ENCODE results near the gene MYOF. TPM values are rescaled to one million over a fixed set of nuclear protein-coding genes. Genes with fewer than 3 reads are reported as not detected.

Gene MYOF
- total RNA-seq, 2 donors from 2014 or later: 30.6 to 50.2 TPM

- peak; percentile 99 for ATAC-seq (replicated peaks)
- Mint-ChIP-seq H3K4me1 (peaks cover 9% of the 10 kb centered on the region), H3K9me3 (no peaks in the 10 kb centered on the region), H3K27ac (peak within 1 kb of the TSS; percentile 89), H3K36me3 (ENCODE audit: low read depth) (peaks cover 15% of the 10 kb centered on the region), H3K27me3 (peaks cover 3% of the 10 kb centered on the region), H3K4me3 (peak within 1 kb of the TSS; percentile 95)
Measured at GRCh38 chr10:93496322-93497041, 14.3 kb upstream of the MYOF start, which contains the start of gene CEP55. CEP55 (plus strand) TSS chr10:93496612; CDS start chr10:93500052, 3,440 bp downstream.

- peak; percentile 7 for ATAC-seq (replicated peaks)
- peaks cover 12% of the 10 kb centered on the region for H3K36me3 Mint-ChIP-seq (ENCODE audit: low read depth)
- H3K27ac Mint-ChIP-seq: peak overlapping the region; percentile 89
- H3K27me3 Mint-ChIP-seq: peaks cover 3% of the 10 kb centered on the region
- peak overlapping the region; percentile 95 for H3K4me3 Mint-ChIP-seq
- peaks cover 9% of the 10 kb centered on the region for H3K4me1 Mint-ChIP-seq
- H3K9me3 Mint-ChIP-seq: no peaks in the 10 kb centered on the region
Measured at GRCh38 chr10:93495654-93496321, 13.7 kb upstream of the MYOF start.

- Mint-ChIP-seq H3K4me3 (no peak overlapping the region), H3K9me3 (no peaks in the 10 kb centered on the region), H3K27ac (no peak overlapping the region), H3K4me1 (peaks cover 9% of the 10 kb centered on the region), H3K27me3 (peaks cover 3% of the 10 kb centered on the region), H3K36me3 (ENCODE audit: low read depth) (peaks cover 2% of the 10 kb centered on the region)
- no peak for ATAC-seq (replicated peaks)
Measured at GRCh38 chr10:93494494-93494893, 12.4 kb upstream of the MYOF start.

GRCh38 chr10:93493162-93493561 lies 11.0 kb upstream of the MYOF start:
- H3K36me3 Mint-ChIP-seq (ENCODE audit: low read depth): no peaks in the 10 kb centered on the region
- H3K27ac Mint-ChIP-seq: no peak overlapping the region
- H3K27me3 Mint-ChIP-seq: peaks cover 8% of the 10 kb centered on the region
- H3K4me3 Mint-ChIP-seq: no peak overlapping the region
- no peak for ATAC-seq (replicated peaks)
- no peaks in the 10 kb centered on the region for H3K9me3 Mint-ChIP-seq
- H3K4me1 Mint-ChIP-seq: peaks cover 2% of the 10 kb centered on the region

- no peak overlapping the region for H3K27ac Mint-ChIP-seq
- no peaks in the 10 kb centered on the region for H3K9me3 Mint-ChIP-seq
- no peak overlapping the region for H3K4me3 Mint-ChIP-seq
- ATAC-seq (replicated peaks): no peak
- no peaks in the 10 kb centered on the region for H3K4me1 Mint-ChIP-seq
- H3K36me3 Mint-ChIP-seq (ENCODE audit: low read depth): no peaks in the 10 kb centered on the region
- H3K27me3 Mint-ChIP-seq: peaks cover 8% of the 10 kb centered on the region
Measured at GRCh38 chr10:93491602-93492121, 9.5 kb upstream of the MYOF start.

GRCh38 chr10:93488956-93489528 lies 6.9 kb upstream of the MYOF start:
- ATAC-seq (replicated peaks): no peak
- peaks cover 8% of the 10 kb centered on the region for H3K27me3 Mint-ChIP-seq
- H3K4me3 Mint-ChIP-seq: no peak overlapping the region
- no peaks in the 10 kb centered on the region for H3K36me3 Mint-ChIP-seq (ENCODE audit: low read depth)
- H3K9me3 Mint-ChIP-seq: no peaks in the 10 kb centered on the region
- H3K4me1 Mint-ChIP-seq: no peaks in the 10 kb centered on the region
- H3K27ac Mint-ChIP-seq: no peak overlapping the region

- H3K4me3 Mint-ChIP-seq: no peak overlapping the region
- ATAC-seq (replicated peaks): no peak
- peaks cover 8% of the 10 kb centered on the region for H3K27me3 Mint-ChIP-seq
- peaks cover 14% of the 10 kb centered on the region for H3K4me1 Mint-ChIP-seq
- H3K27ac Mint-ChIP-seq: no peak overlapping the region
- peaks cover 18% of the 10 kb centered on the region for H3K36me3 Mint-ChIP-seq (ENCODE audit: low read depth)
- H3K9me3 Mint-ChIP-seq: no peaks in the 10 kb centered on the region
Measured at GRCh38 chr10:93485690-93486089, 3.6 kb upstream of the MYOF start.

- Mint-ChIP-seq H3K9me3 (no peaks in the 10 kb centered on the region), H3K27ac (peak overlapping the region; percentile 98), H3K4me3 (peak overlapping the region; percentile 94), H3K36me3 (ENCODE audit: low read depth) (peaks cover 24% of the 10 kb centered on the region), H3K27me3 (peaks cover 4% of the 10 kb centered on the region), H3K4me1 (peaks cover 22% of the 10 kb centered on the region)
- no peak for ATAC-seq (replicated peaks)
Measured at GRCh38 chr10:93481637-93482144, 443 bp downstream of the MYOF start.

- H3K4me1 Mint-ChIP-seq: peaks cover 23% of the 10 kb centered on the region
- H3K4me3 Mint-ChIP-seq: peak overlapping the region; percentile 94
- no peak overlapping the region for H3K27ac Mint-ChIP-seq
- no peaks in the 10 kb centered on the region for H3K9me3 Mint-ChIP-seq
- ATAC-seq (replicated peaks): no peak
- H3K27me3 Mint-ChIP-seq: no peaks in the 10 kb centered on the region
- H3K36me3 Mint-ChIP-seq (ENCODE audit: low read depth): peaks cover 27% of the 10 kb centered on the region
Measured at GRCh38 chr10:93478873-93479272, 3.3 kb downstream of the MYOF start.

- Mint-ChIP-seq H3K4me3 (no peak overlapping the region), H3K27me3 (no peaks in the 10 kb centered on the region), H3K9me3 (no peaks in the 10 kb centered on the region), H3K36me3 (ENCODE audit: low read depth) (peaks cover 20% of the 10 kb centered on the region), H3K27ac (no peak overlapping the region), H3K4me1 (peaks cover 18% of the 10 kb centered on the region)
- ATAC-seq (replicated peaks): no peak
Measured at GRCh38 chr10:93476756-93477155, 5.4 kb downstream of the MYOF start.

GRCh38 chr10:93475871-93476270 lies 6.3 kb downstream of the MYOF start:
- peaks cover 12% of the 10 kb centered on the region for H3K36me3 Mint-ChIP-seq (ENCODE audit: low read depth)
- no peaks in the 10 kb centered on the region for H3K27me3 Mint-ChIP-seq
- no peaks in the 10 kb centered on the region for H3K9me3 Mint-ChIP-seq
- H3K4me3 Mint-ChIP-seq: no peak overlapping the region
- H3K27ac Mint-ChIP-seq: no peak overlapping the region
- peaks cover 10% of the 10 kb centered on the region for H3K4me1 Mint-ChIP-seq
- ATAC-seq (replicated peaks): no peak

GRCh38 chr10:93475227-93475626 lies 6.9 kb downstream of the MYOF start:
- Mint-ChIP-seq H3K4me1 (peaks cover 8% of the 10 kb centered on the region), H3K9me3 (no peaks in the 10 kb centered on the region), H3K27ac (no peak overlapping the region)

GRCh38 chr10:93473804-93474472 lies 8.2 kb downstream of the MYOF start:
- H3K9me3 Mint-ChIP-seq: no peaks in the 10 kb centered on the region
- no peaks in the 10 kb centered on the region for H3K27me3 Mint-ChIP-seq
- H3K27ac Mint-ChIP-seq: no peak overlapping the region
- ATAC-seq (replicated peaks): no peak
- peaks cover 4% of the 10 kb centered on the region for H3K4me1 Mint-ChIP-seq
- no peak overlapping the region for H3K4me3 Mint-ChIP-seq
- H3K36me3 Mint-ChIP-seq (ENCODE audit: low read depth): peaks cover 9% of the 10 kb centered on the region

More at GRCh38 chr10:93475227-93475626, 6.9 kb downstream of the MYOF start:
- peaks cover 9% of the 10 kb centered on the region for H3K36me3 Mint-ChIP-seq (ENCODE audit: low read depth)
- H3K4me3 Mint-ChIP-seq: no peak overlapping the region
- no peaks in the 10 kb centered on the region for H3K27me3 Mint-ChIP-seq
- ATAC-seq (replicated peaks): no peak

- H3K36me3 Mint-ChIP-seq (ENCODE audit: low read depth): peaks cover 10% of the 10 kb centered on the region
- peaks cover 4% of the 10 kb centered on the region for H3K4me1 Mint-ChIP-seq
- no peak for ATAC-seq (replicated peaks)
- H3K27ac Mint-ChIP-seq: no peak overlapping the region
- no peak overlapping the region for H3K4me3 Mint-ChIP-seq
- no peaks in the 10 kb centered on the region for H3K9me3 Mint-ChIP-seq
- no peaks in the 10 kb centered on the region for H3K27me3 Mint-ChIP-seq
Measured at GRCh38 chr10:93473161-93473560, 9.0 kb downstream of the MYOF start.
